Measurements from ENCODE around the gene UGT1A8.

DNA sequence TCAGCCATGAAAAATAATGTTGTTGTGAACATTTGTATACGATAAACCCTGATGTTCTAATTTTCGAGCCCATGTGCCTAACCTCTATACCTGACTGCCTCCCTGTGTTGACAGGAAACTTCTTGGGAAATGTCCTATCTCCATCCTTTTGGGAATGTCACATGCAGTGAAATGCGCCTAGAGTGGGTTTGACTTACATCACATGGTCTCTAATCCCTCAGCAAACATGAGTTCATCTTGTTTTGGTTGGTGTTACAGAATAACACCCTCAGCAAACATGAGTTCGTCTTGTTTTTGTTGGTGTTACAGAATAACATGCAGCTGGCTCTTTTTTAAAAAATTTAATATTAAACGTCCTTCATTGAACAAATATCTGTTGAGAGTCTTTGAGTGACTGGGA, 70.9 kb downstream of the UGT1A8 start:
- TF ChIP-seq, protein P1, sequence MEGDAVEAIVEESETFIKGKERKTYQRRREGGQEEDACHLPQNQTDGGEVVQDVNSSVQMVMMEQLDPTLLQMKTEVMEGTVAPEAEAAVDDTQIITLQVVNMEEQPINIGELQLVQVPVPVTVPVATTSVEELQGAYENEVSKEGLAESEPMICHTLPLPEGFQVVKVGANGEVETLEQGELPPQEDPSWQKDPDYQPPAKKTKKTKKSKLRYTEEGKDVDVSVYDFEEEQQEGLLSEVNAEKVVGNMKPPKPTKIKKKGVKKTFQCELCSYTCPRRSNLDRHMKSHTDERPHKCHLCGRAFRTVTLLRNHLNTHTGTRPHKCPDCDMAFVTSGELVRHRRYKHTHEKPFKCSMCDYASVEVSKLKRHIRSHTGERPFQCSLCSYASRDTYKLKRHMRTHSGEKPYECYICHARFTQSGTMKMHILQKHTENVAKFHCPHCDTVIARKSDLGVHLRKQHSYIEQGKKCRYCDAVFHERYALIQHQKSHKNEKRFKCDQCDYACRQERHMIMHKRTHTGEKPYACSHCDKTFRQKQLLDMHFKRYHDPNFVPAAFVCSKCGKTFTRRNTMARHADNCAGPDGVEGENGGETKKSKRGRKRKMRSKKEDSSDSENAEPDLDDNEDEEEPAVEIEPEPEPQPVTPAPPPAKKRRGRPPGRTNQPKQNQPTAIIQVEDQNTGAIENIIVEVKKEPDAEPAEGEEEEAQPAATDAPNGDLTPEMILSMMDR (IDR thresholded peaks at IDR 0.05; ENCODE audit: low read depth, low read length): no peak
- TF ChIP-seq EZH2phosphoT487 (IDR thresholded peaks at IDR 0.05; ENCODE audit: low read depth): no peak

Measured in OCI-LY3 (cell line).